NCI-H2029 treated with DMSO at 0.1 percent for 48 hours (cell line): ENCODE measurements around the gene CHRNB1.
"Not testable (repeated sequence)": the region's sequence is repeated elsewhere in the genome, so short reads cannot be mapped to it uniquely, and the experiment has no call there.

Experiments
- DNase-seq: peaks from one replicate; lab custom pipeline; 2025; lab: John Stamatoyannopoulos, UW

Gene CHRNB1

DNA sequence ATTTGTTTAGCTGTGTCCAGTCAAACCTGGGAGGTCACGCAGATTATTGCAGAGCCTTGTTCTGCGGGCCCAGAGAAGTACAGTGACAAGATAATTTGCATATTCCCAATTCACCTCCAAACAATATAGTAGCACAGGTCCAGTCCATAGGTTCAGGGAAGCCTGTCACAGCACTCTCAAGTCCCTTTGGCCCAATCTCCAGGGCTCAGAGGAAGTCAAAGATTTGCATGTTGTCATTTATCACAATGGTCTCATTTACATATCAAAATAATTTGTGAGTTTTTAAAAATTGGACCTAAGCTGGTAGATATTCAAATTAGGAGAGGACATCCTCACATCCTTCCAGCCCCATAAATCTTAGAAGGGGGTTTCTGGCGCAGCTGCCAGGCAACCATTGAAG, 22.6 kb downstream of the CHRNB1 start:
- DNase-seq = no peak

DNA sequence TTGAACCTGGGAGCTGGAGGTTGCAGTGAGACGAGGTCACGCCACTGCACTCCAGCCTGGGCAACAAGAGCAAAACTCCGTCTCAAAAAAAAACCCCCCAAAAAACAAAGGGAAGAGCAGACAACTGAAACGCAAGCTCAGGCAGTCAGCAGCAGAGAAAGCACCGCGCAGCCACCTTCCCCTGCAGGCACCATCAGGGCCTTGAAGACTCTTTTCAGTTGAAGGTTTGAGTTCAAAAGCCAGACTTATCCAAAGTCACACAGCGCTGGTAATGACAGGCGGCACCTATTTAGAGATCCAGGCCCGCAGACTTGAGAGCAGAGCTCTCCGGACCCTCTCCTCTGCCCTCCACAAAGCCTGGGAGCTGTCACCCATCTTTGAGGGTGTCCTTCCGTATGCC, 23.4 kb downstream of the CHRNB1 start:
- DNase-seq = no peak

DNA sequence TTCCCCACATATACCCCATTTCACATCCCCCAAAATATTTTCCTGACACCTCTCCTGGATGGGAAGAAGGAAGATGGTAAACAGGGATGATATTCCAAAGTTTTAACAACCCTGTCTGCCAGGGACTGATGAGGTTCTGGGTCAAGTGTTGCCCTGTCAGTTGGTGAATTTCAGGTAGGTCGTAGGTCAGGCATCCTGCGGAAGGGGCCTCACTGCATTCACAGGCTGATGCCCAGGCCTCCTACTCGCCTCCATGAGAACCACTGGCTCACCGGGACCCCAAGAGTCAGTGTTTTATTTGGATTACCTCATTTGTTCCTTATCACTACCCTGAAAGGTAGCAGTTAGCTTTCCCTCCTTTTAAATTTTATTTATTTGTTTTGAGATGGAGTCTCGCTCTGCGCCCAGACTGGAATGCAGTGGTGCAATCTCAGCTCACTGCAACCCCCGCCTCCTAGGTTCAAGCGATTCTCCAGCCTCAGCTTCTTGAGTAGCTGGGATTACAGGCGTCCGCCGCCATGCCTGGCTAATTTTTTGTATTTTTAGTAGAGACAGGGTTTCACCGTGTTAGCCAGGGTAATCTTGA, 24.0 kb downstream of the CHRNB1 start:
- no peak for DNase-seq

DNA sequence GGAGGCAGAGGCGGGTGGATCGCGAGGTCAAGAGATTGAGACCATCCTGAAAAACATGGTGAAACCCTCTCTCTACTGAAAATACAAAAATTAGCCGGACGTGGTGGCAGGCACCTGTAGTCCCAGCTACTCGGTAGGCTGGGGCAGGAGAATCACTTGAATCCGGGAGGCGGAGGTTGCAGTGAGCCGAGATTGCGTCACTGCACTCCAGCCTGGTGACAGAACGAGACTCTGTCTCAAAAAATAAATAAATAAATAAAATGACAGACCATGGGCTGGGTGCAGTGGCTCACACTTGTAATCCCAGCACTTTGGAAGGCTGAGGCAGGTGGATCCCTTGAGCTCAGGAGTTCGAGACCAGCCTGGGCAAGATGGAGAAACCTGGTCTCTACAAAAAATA, 25.0 kb downstream of the CHRNB1 start:
- DNase-seq = not testable (repeated sequence)

DNA sequence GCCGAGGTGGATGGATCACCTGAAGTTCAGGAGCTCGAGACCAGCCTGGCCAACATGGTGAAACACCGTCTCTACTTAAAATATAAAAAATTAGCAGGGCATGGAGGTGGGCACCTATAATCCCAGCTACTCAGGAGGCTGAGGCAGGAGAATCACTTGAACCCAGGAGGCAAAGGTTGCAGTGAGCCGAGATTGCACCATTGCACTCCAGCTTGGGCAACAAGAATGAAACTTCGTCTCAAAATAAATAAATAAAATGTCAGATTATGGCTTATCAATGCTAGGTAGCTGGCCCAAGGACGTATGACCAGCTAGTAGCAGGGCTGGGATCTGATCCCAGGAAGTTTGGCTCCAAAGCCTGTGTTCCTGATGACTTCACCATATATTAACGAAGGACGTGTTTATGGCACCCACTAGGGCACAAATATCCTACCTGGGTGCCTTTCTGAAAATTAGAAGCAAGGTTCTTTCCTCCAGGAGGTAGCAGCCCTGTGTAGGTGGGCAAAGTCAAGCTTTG, 25.7 kb downstream of the CHRNB1 start:
- DNase-seq = not testable (repeated sequence)

DNA sequence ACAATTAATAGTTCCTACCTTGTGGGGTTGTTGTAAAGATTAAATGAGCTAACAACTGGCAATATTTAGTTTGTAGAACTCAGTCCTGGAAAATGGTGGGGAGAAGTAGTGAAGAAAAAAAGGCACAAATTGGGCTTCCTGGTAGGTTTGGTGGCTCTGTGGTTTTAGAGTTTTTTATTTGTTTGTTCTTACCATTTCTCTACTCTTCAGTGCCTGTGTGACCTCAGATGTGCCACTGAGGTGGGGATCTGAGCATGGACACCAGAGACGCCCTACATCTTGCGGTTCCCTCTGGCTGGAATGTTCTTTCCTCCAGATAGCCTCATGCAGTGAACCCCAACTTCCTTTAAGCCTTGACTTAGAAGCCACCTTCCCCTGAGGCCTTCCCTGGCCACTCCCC, 26.9 kb downstream of the CHRNB1 start:
- no peak for DNase-seq

DNA sequence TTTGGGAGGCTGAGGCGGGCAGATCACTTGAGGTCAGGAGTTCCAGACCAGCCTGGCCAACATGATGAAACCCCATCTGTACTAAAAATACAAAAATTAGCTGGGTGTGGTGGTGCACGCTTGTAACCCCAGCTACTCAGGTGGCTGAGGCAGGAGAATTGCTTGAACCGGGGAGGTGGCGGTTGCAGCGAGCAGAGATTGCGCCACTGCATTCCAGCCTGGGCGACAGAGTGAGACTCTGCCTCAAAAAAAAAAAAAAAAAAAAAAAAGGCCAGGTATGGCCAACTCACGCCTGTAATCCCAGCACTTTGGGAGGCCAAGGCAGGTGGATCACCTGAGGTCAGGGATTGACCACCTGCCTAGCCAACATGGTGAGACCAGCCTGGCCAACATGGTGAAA, 29.9 kb downstream of the CHRNB1 start:
- not testable (repeated sequence) for DNase-seq

DNA sequence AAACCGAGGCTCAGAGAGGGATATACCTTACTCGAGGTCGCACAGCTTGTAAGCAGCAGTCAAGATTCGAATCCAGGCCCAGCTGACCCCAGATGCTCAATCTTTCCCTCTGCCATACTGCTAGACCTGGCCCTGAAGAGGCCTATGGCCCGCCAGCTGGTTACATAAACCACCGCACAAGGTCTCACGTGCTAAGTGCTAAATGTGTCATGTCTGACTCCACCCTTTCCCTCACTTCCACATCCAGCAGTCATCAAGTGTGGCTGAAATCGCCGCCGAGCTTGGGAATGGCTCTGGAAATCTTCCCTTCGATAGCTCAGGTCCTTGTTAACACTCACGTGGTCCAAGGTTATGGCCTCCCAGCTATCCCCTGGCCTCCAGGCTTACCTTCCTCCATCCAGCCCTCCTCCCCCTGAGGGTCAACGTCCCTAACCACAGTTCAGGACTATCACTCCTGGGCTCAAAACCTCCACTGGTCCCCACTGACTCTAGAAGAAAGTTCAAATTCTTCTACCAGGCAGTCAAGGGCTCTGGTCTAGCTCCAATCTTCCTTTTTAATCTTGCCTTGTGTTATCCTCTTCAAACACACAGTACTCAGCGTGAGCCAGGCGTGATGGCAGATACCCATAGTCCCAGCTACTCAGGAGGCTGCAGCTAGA, 31.0 kb downstream of the CHRNB1 start:
- DNase-seq = no peak

DNA sequence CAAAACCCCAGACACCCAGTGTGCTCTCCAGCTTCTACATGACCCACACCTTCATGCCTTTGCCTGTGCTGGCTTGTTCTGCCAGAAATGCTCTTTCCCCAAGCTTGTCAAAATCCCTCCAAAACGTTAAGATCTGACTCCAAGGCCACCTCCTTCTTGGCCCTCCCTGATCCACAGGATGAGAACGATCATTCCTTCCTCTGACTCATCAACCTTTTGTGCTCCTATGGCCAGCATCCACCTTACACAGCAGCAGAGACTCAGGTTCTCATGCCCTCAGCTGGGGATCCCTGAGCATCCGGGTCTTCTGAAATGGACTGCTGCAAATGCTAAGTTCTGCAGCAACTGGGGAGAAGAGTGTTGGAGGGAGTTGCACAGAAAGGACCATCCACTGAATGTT, 31.6 kb downstream of the CHRNB1 start:
- no peak for DNase-seq

DNA sequence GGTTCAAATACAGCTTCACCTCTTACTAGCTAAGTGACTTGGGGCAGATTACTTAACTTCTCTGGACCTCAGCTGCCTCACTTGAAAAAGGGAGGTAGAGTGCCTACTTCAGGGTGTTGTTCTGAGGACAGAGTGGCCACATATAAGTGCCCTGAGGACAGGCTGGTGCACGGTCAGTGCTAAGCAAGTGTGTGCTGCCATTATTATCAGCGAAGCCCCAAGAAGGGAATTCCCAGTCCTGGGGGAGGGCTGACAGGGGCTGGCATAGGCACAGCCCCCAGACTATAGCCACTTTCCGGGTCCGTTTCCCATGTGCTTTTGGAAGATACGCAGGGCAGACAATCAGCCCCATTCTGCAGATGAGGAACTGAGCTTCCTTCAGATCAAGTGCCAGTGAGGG, 32.1 kb downstream of the CHRNB1 start:
- no peak for DNase-seq

DNA sequence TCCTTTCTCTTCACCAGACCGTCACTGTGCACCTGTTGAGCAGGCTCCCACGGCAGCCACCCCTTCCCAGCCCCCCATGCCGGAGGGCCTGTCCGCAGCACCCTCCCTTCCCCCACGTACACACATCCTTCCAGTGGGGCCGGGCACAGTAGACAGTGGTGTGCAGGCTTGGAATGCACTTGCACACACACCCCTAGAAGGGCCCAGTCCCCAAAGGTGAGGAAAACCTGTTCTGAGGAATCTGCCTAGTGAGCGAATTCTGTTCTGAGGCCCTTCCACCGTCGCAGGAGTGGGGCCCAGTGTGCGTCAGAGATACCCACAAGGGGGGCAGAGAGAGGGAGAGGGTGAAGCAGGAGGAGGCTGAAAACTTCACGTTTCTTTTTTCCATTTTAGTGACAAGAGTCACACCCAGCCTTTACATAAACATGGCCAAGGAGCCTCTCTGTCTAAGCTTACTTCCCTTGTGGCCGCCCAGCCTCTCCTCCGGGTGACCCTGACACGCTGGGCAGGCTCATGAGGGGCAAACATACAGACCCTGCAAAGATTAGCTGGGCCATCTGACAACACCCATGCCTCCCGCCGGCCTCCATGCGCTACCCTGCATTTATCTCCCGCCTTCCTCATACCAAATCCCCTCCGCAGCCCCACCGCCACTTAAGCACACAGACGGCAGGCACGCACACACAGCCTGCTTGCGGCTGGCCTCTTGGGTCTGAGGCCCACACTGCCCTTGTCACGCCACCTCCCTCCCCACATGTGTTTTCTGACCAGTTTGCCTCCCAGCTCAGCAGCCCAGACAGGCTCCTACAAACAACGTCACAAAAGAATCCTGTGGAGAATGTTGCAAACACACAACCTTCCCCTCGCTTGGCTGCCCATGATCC, 32.8 kb downstream of the CHRNB1 start:
- no peak for DNase-seq

DNA sequence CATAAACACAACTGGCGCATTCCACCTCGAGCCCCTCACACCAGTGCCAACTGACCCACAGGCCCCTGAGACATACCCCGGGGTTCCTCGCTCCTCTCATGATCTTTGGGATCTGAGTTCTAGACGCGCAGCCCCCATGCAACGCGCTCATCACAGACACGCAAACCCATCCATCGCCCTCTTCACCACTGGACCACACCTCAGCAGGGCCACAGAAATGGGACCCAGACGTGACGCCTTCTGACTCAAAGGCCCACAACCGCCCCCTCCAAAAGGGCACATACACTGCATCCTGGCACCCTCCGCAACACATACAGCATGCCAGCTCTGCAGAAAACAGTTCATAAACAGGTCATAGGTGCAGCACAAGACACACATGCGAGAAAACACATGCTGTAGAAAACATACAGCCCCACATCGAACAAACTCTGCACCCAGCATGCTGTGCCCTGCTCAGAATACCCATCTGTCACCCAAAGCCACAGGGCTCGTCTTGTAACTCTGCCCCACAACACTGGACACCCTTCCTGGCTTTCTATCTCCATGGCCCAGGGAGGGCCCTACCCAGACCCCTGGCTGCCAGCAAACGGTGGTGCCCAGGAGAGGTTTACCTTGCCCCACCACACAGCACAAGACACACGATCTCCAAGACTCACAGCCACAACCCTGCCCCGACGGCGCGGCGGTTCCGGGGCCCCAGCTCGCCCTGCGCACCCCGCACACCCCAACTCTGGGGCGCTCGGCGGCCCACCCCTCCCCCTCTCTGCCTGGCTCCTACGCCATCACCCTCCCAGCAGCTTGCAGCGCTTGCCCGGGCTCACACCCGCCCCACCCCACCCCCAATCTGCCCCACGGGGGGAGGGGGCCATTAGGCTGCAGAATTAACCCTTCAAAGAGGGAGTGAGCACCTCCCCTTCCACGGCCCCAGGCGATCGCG, 33.7 kb downstream of the CHRNB1 start:
- no peak for DNase-seq

DNA sequence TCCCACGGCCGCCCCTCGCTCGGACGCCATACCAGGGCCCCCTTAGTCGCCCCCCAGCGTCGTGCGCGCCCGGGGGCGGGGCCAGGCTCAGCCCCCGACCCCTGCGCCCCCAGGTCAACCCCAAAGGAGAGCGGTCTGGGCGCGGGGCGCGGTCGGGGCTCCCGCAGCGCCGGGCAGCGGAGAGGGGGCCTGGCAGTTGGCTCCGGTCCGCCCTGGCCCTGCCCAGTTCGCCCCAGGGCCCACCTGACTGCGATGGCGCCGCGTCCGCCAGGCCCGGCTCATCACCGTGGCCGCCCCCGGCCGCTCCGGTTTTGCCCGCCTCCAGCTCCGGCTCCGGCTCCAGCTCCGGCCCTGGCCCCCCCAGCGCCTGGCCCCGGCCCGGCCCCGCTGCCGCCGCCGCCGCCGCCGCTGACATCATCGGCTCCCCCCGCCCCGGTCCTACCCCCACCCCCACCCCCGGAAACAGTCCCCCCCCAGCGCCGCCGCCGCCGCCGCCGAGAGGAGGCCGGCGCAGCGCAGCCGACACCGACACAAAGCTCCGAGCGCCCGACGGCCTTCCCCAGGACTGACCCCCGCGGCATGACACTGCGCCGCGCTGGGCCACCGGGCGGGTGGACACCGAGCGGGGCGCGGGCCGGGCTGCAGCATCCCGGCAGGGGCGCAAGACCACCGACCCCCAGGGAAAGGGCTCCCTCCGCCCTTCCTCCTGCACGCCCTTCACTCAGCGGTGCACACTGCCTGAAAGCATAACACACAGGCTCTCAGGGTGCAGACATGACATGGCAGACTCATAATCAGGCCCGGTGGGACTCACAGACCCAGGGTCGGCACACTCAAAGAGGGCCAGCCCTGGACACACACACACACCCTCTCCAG, 34.6 kb downstream of the CHRNB1 start, which contains the start of gene ZBTB4:
ZBTB4 (minus strand) TSS at position 419 of the 876 bp plus-strand sequence. CDS start 12,830 bp downstream, outside the sequence.
- no peak for DNase-seq

DNA sequence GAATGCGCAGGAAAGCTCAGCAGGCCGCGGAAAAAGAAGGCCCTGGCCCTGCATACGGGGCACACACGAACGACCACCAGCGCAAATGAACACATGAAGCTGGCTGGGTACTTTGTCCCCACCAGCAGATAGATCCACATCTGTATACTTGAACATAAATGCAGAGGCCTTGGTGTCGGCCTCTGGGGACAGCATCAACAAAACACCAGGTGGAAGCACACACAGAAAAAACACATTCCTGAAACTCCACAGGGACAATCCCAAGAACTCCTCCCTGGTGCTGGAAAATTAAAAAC, 35.2 kb downstream of the CHRNB1 start:
- DNase-seq = no peak

DNA sequence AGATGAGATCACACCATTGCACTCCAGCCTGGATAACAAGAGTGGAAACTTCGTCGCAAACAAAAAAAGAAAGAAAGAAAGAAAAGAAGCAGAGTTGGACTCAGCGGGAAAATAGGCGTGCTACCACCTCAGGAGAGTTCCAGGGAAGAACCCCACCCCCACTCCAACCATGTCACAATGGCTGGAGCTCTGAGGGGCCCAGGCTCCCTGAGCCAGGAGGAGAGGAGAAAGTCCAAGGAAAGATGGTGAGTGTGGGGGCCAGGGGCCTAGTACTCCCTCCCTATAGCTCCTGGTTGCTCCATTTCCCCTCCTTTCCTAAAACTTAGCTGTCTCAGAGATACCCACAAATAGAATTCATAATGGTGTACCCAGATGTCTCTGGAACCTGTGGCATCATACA, 36.4 kb downstream of the CHRNB1 start, which contains the start of gene SLC35G6:
SLC35G6 (plus strand) TSS at position 172 of the 400 bp plus-strand sequence; CDS start at position 243, 71 bp downstream.
- not testable (repeated sequence) for DNase-seq

DNA sequence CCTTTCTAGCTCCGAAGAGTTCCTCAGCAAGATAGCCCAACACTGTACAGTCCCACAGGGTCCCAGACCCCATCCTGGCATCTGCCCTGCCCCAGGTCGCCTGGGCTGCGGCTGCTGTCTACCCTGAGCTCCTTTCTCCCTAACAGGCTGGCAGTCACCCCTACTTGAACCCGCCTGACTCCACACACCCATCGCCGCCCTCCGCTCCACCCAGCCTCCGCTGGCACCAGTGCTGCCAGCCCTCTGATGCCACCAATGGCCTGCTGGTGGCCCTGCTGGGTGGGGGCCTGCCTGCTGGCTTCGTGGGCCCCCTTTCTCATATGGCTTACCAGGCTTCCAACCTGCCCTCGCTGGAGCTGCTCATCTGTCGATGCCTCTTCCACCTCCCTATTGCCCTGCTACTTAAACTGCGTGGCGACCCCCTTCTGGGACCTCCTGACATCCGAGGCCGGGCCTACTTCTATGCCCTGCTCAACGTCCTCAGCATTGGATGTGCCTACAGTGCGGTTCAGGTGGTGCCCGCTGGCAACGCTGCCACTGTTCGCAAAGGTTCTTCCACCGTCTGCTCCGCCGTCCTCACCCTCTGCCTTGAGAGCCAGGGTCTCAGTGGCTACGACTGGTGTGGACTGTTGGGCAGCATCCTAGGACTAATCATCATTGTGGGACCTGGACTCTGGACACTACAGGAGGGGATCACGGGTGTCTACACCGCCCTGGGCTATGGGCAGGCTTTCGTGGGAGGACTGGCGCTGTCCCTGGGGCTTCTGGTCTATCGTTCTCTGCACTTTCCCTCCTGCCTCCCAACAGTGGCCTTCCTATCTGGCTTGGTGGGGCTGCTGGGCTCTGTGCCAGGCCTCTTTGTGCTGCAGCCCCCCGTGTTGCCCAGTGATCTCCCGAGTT, 37.2 kb downstream of the CHRNB1 start:
- DNase-seq = not testable (repeated sequence)

DNA sequence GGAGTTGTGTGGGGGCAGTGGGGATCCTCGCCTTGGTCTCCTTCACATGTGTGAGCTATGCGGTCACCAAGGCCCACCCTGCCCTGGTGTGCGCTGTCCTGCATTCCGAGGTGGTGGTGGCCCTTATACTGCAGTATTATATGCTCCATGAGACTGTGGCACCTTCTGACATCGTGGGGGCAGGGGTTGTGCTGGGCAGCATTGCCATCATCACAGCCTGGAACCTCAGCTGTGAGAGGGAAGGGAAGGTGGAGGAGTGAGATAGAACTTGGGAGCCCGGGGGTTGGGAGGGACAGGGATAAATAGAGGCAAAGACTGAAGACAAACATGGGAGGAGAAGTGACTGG, 37.9 kb downstream of the CHRNB1 start:
- not testable (repeated sequence) for DNase-seq

DNA sequence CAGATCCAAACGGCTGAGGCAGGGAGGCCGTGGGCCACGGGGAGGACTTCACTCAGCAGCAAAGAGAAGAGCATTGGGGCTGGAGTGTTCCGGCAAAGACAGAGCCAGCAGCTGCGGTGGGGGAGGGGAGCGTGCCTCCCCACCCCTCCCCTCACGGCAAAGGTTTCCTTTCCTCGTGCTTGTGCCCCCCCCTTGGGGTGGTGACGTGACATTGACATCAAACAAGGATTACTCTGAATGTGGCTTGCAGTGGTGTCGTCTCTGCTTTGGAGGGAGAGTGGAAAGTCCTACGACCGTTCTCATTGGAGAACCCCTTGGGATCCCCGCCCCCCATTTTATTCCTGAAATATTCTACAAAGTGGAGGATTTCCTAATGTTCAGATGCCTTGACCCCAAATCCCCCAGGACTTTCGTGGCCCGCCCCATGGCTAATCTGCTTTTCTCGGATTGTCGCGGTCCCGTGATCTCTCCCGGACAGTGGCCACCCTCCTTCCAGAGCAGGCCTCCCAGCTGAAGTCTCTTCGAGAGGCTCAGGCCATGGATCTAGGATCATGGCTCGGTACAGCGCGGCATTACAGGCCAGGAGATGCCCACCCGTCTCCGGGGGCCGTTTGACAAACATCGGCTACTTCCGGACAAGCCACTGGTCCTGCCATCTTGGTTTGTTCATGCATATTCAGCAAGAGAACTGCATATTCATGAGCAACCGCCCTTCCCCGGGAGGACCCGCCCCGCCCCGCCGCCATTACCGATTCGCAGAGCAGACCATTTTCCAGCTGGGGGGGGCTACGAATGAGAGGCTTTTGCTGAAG, 38.6 kb downstream of the CHRNB1 start:
- peak; percentile 71 for DNase-seq
